K562 (cell line): ENCODE measurements around the gene SPRN. TPM values are rescaled to one million over a fixed set of nuclear protein-coding genes. Genes with fewer than 3 reads are reported as not detected.

Experiments used
- ATAC-seq: fragments of 200-7000 bp; cut with Tn5 transposase; 3 replicates; pipeline ENCODE4 v1.9.1; 2020; ENCODE audit warnings: moderate library complexity
- BruUV-seq: library from RNA; stranded (reverse); fragments of 400-500 nt; replicated peaks from 2 replicates; lab custom pipeline; 2021; lab: Mats Ljungman, UMichigan
- CTCF ChIA-PET: fragments of 300-600 bp; formaldehyde crosslinking; extraction: SDS; loops from one replicate; lab custom pipeline; 2021; ENCODE audit warnings: low intra/inter-chr PET ratio; lab: Yijun Ruan, JAX
- POLR2A ChIA-PET: fragments of 300-600, 350-650 bp; sonication (Branson Sonifier 250); formaldehyde crosslinking; extraction: SDS; loops from one replicate; lab custom pipeline; 2021; ENCODE audit warnings: antibody characterized with exemption, inconsistent platforms; lab: Yijun Ruan, JAX
- DNase-seq, 4 experiments: peaks; one replicate each; pipeline versions ENCODE4 v3.0.0 to v3.0.0-alpha.2; 2011 to 2018; ENCODE audit warnings: low spot score in 3 of 4, mixed read lengths in 3 of 4; ENCODE audit errors: extremely low read depth in 1 of 4
- FAIRE-seq: peaks from 2 replicates; lab custom pipeline; 2011; peaks lifted over from hg19 to GRCh38; lab: Jason Lieb, UNC
- H2AFZ ChIP-seq: 2 replicates; pipeline ENCODE4 v1.6.0; 2011; ENCODE audit warnings: low read depth, low read length, control low read depth, inconsistent platforms
- H3K27ac ChIP-seq: fragments of 200-600 bp; 3 replicates; pipeline ENCODE4 v1.8.0; 2011; ENCODE audit warnings: low read depth, mild to moderate bottlenecking, control low read depth, inconsistent platforms, low read length, moderate library complexity, mixed read lengths; ENCODE audit errors: extremely low read depth
- H3K27me3 ChIP-seq, 2 experiments: fragments of 300-600 bp in 1 of 2; 2 replicates in 1 of 2; 3 replicates in 1 of 2; pipeline versions ENCODE4 v1.6.0 to v1.8.0; 2011; ENCODE audit warnings: inconsistent platforms in 2 of 2, low read length in 2 of 2, mild to moderate bottlenecking in 1 of 2, mixed read lengths in 1 of 2, moderate library complexity in 1 of 2; ENCODE audit not compliant: control insufficient read depth in 2 of 2, insufficient read depth in 2 of 2
- H3K36me3 ChIP-seq: fragments of 300-600 bp; 3 replicates; pipeline ENCODE4 v1.8.0; 2011; ENCODE audit warnings: mild to moderate bottlenecking, low read length, inconsistent platforms; ENCODE audit not compliant: control insufficient read depth, insufficient read depth
- H3K4me1 ChIP-seq, 2 experiments: fragments of 200-600 bp in 1 of 2; replicated peaks in 1 of 2; 2 replicates in 1 of 2; 3 replicates in 1 of 2; pipeline versions ENCODE4 v1.5.1 to v1.8.0; 2011; ENCODE audit warnings: inconsistent platforms in 2 of 2, low read length in 2 of 2, mild to moderate bottlenecking in 1 of 2, mixed read lengths in 1 of 2, moderate library complexity in 1 of 2; ENCODE audit not compliant: control insufficient read depth in 2 of 2, insufficient read depth in 2 of 2
- H3K4me2 ChIP-seq: 2 replicates; pipeline ENCODE4 v1.6.1; 2011; ENCODE audit warnings: low read length, control low read depth, inconsistent platforms, mixed read lengths; ENCODE audit not compliant: insufficient read depth
- H3K4me3 ChIP-seq: fragments of 200-600 bp; sonication (generic), shearing (Covaris generic); 2 replicates; pipeline ENCODE4 v1.5.1; 2016; ENCODE audit warnings: control low read depth, inconsistent platforms
- H3K79me2 ChIP-seq: fragments of 200-600 bp; 3 replicates; pipeline ENCODE4 v1.8.0; 2011; ENCODE audit warnings: low read length, inconsistent platforms; ENCODE audit not compliant: control insufficient read depth, insufficient read depth
- H3K9ac ChIP-seq, 2 experiments: 2 replicates each; pipeline versions ENCODE4 v1.6.0 to v1.6.1; 2011; ENCODE audit warnings: low read depth in 2 of 2, low read length in 2 of 2, control low read depth in 1 of 2, inconsistent platforms in 1 of 2, mild to moderate bottlenecking in 1 of 2, mixed read lengths in 1 of 2; ENCODE audit not compliant: insufficient read depth in 1 of 2
- H3K9me1 ChIP-seq: one replicate; pipeline ENCODE4 v1.6.0; 2011; ENCODE audit warnings: inconsistent platforms, mild to moderate bottlenecking, low read length, moderate library complexity; ENCODE audit not compliant: control insufficient read depth, insufficient read depth
- H3K9me3 ChIP-seq: replicated peaks from 2 replicates; pipeline ENCODE4 v1.5.1; 2011; ENCODE audit warnings: low read depth, low read length, inconsistent platforms; ENCODE audit not compliant: control insufficient read depth, insufficient read depth
- H4K20me1 ChIP-seq: replicated peaks from 2 replicates; pipeline ENCODE4 v1.6.1; 2011; ENCODE audit warnings: low read length, inconsistent platforms, mixed read lengths; ENCODE audit not compliant: control insufficient read depth, insufficient read depth
- CBX3 ChIP-seq, 2 experiments: IDR thresholded peaks; 1 replicate in 1 of 2; 2 replicates in 1 of 2; pipeline ENCODE4 v1.6.1; 2012; ENCODE audit warnings: inconsistent platforms in 2 of 2, low read length in 2 of 2, borderline replicate concordance in 1 of 2, control low read depth in 1 of 2
- DACH1 ChIP-seq: fragments of 450-650 bp; IDR thresholded peaks from 2 replicates; pipeline ENCODE4 v1.6.1; 2018; ENCODE audit not compliant: partially characterized antibody
- FOXK2 ChIP-seq, 2 experiments: fragments of 450-650 bp; IDR thresholded peaks in 1 of 2; conservative IDR thresholded peaks in 1 of 2; 2 replicates each; pipeline ENCODE4 v1.6.1; 2016; ENCODE audit warnings: low read depth in 2 of 2, mild to moderate bottlenecking in 1 of 2
- RBM25 ChIP-seq: fragments of 200-400 bp; formaldehyde crosslinking; IDR thresholded peaks from 2 replicates; pipeline ENCODE4 v1.6.1; 2018; ENCODE audit warnings: low read length, low read depth, moderate library complexity; ENCODE audit not compliant: severe bottlenecking
- SMARCA5 ChIP-seq: fragments of 450-650 bp; IDR thresholded peaks from 2 replicates; pipeline ENCODE4 v1.6.1; 2016
- in situ Hi-C: fragments of 300-500 bp; cut with MboI; formaldehyde crosslinking; loops from 4 replicates; pipeline ENCODE4 v1.15.0; 2018; ENCODE audit warnings: inconsistent platforms, mixed read lengths
- intact Hi-C: fragments of 100-400 bp; cut with micrococcal nuclease; formaldehyde crosslinking; loops from 2 replicates; pipeline ENCODE4 v1.14.2; 2022
- polyA plus RNA-seq, 8 experiments: library from polyadenylated mRNA; depleted of rRNA in 4 of 8; stranded (reverse) in 5 of 8; unstranded in 3 of 8; fragments of >200 nt; fragmentation: Nextera tagmentation in 2 of 8; fragmentation: Illumina TruSeq in 1 of 8; extraction: Ambion mirVana in 2 of 8; extraction: Trizol in 1 of 8; gene quantifications; 2 replicates each; pipeline versions ENCODE4 v1.2.1 to v1.2.3, GENCODE V29; 2011 to 2014; ENCODE audit warnings: inconsistent platforms in 1 of 8, missing spikeins in 1 of 8
- total RNA-seq, 7 experiments: library from RNA; depleted of rRNA in 6 of 7; stranded (reverse); fragments of >200 nt in 6 of 7; fragmentation: Illumina TruSeq in 2 of 7; extraction: Trizol in 2 of 7; gene quantifications; 2 replicates each; pipeline versions ENCODE4 v1.2.1 to v1.2.3, GENCODE V29; 2011 to 2021; ENCODE audit warnings: low replicate concordance in 1 of 7
- TF ChIP-seq, protein P1 (sequence below): fragments of 450-650 bp; IDR thresholded peaks from 2 replicates; pipeline ENCODE4 v1.6.1; 2018; ENCODE audit warnings: mild to moderate bottlenecking, low read depth; ENCODE audit not compliant: partially characterized antibody
- TF ChIP-seq, protein P2 (sequence below): sonication (generic); formaldehyde crosslinking; IDR thresholded peaks from 2 replicates; pipeline ENCODE4 v1.8.0; 2023; ENCODE audit warnings: missing genetic modification reagents, mild to moderate bottlenecking, borderline replicate concordance

Gene SPRN
- total and polyA plus RNA-seq, 9 of the 15 experiments (the other 6 are each of a cell fraction or from before 2014, with no cell fraction given): 0.04 TPM; not detected in 8

DNA sequence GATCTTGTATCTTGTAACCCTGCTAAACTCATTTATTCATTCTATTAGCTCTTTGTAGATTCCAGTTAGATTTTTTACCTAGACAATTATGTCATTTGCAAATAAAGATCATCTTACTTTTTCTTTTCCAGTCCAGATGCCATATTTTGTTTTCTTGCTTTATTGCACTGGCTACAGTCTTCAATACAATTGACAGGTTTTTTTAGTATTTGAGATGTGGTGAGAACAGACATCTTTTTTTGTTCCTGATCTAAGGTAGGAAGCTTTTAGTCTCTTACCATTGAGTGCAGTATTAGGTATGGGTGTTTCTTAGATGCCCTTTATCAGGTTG, 12.1 kb downstream of the SPRN start:
- Histone ChIP-seq H3K36me3 (peaks cover 40% of the 10 kb centered on the region; the same call in 1 of the 3 replicates), H3K9me1 (no peaks in the 10 kb centered on the region), H3K9me3 (peaks cover 7% of the 10 kb centered on the region; the same call in 1 of the 2 replicates), H3K79me2 (peaks cover 14% of the 10 kb centered on the region), H3K27me3 (no peaks in the 10 kb centered on the region), H3K9ac (no peak overlapping the region), H3K4me3 (no peak overlapping the region)
- no peak for DNase-seq
- BruUV-seq: no TSS peak
- intact Hi-C loops: no loop called here
- 0 out of 3 replicates have a peak, but pooled peaks of 1 of the 2 experiments have one; percentile 27 for TF ChIP-seq CBX3 (IDR thresholded peaks at IDR 0.05; ENCODE audit: borderline replicate concordance in 1 of 2, low read length in 2 of 2)
- TF ChIP-seq DACH1: no peak
- no peak for TF ChIP-seq SMARCA5
- TF ChIP-seq FOXK2 (conservative IDR thresholded peaks at IDR 0.05 in 1 of 2, IDR thresholded peaks at IDR 0.05 in 1 of 2; ENCODE audit: low read depth in 2 of 2): no peak
- TF ChIP-seq, protein P1, sequence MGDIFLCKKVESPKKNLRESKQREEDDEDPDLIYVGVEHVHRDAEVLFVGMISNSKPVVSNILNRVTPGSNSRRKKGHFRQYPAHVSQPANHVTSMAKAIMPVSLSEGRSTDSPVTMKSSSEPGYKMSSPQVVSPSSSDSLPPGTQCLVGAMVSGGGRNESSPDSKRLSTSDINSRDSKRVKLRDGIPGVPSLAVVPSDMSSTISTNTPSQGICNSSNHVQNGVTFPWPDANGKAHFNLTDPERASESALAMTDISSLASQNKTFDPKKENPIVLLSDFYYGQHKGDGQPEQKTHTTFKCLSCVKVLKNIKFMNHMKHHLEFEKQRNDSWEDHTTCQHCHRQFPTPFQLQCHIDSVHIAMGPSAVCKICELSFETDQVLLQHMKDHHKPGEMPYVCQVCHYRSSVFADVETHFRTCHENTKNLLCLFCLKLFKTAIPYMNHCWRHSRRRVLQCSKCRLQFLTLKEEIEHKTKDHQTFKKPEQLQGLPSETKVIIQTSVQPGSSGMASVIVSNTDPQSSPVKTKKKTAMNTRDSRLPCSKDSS: peak; percentile 58
- TF ChIP-seq RBM25: peak; percentile 61
- TF ChIP-seq, protein P2, sequence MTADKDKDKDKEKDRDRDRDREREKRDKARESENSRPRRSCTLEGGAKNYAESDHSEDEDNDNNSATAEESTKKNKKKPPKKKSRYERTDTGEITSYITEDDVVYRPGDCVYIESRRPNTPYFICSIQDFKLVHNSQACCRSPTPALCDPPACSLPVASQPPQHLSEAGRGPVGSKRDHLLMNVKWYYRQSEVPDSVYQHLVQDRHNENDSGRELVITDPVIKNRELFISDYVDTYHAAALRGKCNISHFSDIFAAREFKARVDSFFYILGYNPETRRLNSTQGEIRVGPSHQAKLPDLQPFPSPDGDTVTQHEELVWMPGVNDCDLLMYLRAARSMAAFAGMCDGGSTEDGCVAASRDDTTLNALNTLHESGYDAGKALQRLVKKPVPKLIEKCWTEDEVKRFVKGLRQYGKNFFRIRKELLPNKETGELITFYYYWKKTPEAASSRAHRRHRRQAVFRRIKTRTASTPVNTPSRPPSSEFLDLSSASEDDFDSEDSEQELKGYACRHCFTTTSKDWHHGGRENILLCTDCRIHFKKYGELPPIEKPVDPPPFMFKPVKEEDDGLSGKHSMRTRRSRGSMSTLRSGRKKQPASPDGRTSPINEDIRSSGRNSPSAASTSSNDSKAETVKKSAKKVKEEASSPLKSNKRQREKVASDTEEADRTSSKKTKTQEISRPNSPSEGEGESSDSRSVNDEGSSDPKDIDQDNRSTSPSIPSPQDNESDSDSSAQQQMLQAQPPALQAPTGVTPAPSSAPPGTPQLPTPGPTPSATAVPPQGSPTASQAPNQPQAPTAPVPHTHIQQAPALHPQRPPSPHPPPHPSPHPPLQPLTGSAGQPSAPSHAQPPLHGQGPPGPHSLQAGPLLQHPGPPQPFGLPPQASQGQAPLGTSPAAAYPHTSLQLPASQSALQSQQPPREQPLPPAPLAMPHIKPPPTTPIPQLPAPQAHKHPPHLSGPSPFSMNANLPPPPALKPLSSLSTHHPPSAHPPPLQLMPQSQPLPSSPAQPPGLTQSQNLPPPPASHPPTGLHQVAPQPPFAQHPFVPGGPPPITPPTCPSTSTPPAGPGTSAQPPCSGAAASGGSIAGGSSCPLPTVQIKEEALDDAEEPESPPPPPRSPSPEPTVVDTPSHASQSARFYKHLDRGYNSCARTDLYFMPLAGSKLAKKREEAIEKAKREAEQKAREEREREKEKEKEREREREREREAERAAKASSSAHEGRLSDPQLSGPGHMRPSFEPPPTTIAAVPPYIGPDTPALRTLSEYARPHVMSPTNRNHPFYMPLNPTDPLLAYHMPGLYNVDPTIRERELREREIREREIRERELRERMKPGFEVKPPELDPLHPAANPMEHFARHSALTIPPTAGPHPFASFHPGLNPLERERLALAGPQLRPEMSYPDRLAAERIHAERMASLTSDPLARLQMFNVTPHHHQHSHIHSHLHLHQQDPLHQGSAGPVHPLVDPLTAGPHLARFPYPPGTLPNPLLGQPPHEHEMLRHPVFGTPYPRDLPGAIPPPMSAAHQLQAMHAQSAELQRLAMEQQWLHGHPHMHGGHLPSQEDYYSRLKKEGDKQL (CRISPR knock-in tag): no peak
- TF ChIP-seq, all 486 proteins: peak for 3
- ATAC-seq: no peak
- in situ Hi-C loops: no loop called here
- Histone ChIP-seq H4K20me1 (no peaks in the 10 kb centered on the region), H2AFZ (no peak overlapping the region), H3K27ac (no peak overlapping the region), H3K4me2 (no peak overlapping the region), H3K4me1 (no peaks in the 10 kb centered on the region)
- FAIRE-seq: no peak
- CTCF ChIA-PET: no interaction called here
- POLR2A ChIA-PET: no interaction called here
